Medulla oblongata (tissue), 1 donor: ENCODE results near the gene THSD4.

Experiments used
- DNase-seq: peaks from one replicate; pipeline ENCODE4 v3.0.0-alpha.2; 2015; ENCODE audit errors: extremely low spot score

THSD4 gene

DNA sequence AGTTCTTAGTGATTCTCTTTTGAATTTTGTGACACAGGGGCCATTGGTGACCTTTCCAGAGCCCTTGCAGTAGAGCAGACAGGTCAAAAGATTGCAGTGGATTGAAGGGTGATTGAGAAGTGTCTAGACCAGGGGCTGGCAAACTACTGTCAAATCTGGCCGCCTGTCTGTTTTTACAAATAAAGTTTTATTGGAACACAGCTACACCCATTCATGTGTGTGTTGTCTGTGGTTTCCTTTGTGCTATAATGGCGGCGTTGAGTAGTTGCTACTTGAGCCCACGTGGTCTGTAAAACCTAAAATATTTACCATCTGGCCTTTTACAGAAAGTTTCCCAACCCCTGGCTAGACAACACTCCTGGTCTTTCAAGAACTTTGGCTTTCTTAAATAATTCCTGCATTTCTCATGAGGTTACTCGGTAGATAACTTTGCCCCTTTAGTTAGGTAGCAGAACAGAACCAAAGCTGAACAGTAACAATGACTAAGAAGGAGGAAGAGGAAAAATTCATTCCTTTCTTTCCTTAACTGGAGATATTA lies 430.0 kb downstream of the THSD4 start:
- no peak for DNase-seq

DNA sequence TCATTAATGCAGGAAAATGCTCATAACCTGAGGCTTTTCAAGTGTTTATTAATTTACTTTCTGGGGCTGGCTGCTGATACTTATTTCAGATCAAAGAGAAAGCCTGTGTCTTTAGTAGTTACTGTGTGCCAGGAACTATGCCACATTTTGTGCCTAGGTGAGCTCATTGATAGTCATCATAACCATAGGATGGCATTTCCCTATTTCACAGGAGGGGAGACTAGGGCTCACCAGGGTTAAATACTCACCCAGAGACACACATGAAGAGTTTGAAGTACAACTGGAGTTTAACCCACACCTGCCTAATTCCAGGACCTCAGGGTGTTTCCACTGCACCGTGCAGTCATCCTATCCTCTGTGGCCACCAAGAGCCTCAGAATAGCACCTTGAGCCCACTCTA lies 430.7 kb downstream of the THSD4 start:
- DNase-seq: no peak

DNA sequence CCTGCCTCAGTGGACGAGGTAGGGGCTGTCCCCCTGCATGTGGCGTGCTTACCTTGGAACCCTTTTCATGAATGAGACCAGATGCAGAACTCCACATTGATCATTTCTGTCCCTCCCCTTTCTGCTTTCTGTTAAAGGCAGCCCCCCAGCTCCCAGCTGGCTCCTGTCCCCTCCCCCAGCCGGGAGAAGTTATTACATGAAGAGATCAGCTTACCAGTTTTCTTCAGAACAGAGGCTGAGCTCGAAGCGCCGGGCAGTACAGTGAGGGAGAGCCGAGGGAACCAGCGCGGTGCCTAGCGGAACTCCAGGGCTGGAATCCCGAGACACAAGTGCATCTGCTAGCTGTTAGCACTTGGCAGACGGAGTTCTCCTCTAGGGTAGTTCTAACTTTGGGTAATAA lies 431.7 kb downstream of the THSD4 start:
- DNase-seq: peak; percentile 11

DNA sequence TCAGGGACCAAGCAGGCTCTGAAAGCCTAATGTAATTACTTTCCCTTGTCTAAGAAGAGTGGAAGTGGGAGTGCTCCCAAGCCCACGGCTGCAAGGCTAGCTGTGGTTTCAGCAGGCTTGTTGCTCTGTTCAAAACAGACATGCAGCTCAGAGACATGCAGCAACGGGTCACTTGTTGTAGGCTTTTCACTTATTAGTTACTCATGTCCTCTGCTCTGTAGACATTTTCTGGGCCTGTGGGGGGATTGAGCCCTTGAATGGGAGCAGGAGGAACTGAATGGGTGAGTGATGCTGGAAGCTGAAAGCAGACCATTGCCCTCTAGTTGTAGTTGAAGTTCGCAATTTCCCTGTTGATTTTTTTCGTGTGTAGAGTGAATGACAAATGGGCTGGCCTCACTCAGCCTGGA lies 433.1 kb downstream of the THSD4 start:
- no peak for DNase-seq

- DNase-seq: no peak
These were observed 433.8 kb downstream of the THSD4 start for GRCh38 chr15:71549091-71549490.

DNA sequence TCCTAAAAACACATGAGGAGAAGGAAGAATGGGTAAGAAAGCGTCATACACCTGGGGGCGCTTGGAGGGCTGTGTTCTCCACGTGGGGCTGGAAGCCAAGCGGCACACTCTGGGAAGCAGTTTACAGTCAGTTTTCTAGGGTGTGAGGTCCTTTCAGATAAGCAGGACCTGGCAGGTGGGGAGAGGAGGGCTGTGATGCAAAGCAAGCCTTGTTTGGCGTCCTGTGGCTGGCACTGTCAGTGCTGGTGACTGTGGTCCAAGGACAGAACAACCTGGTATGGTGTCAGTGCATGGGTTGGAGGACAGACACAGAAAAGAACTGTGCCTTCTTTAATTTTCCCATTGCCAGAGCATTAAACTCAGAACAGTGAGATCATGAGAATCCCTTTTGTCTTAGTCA lies 434.4 kb downstream of the THSD4 start:
- no peak for DNase-seq

DNA sequence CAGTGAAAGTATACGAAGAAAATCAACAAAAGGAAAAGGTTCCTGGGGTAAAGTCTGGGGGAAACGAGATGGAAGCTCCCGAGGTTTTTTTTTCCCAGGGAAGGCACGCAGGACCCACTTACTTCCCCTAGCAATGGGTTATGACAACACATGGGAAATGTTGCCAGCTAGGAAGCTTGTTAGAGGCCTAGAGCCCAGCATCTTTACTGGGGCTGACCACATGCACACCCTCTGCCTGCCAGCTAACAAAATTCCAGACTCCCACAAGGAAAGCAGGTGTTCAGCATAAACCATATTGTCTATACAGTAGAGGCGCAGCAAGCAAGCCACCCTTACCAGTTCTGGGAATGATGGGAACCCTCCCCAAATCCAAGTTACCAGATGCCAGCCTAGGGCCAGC lies 436.3 kb downstream of the THSD4 start:
- no peak for DNase-seq

DNA sequence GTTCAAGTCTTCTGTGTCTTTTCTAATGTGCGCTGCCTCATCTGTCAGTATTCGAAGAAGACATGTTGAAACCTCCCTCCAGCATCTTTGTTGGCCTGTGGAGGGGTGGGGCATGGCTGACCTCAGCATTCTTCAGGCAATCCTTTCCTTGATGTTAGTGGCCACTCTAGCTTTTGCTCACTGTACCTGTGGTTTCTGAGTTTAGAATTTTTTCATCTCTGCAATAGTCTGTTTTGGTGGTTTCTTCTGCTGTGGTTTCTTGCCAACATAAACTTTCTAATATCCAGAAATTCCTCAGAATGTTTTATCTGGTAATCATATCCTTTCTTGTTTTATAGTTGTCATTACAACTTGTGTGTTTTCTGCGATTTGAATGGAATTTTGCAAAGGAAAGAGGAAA lies 443.8 kb downstream of the THSD4 start:
- DNase-seq: no peak

DNA sequence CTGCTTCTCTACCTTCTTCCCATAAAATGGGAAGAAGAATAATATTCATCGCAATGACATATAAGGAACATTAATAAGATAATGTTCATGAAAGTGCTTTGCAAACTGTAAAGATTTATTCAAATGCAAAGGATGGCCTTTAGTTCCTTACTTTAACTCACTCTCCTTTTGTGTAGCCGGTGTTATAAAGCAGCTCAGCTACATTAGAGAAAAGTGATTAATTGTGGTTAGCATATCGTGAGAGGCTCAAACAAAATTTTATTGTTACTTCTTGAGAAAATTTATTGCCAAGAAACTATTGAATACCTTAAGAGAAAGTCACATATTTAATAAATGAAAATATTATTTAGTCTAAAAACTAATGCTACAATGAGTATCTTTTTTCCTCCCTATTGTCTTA lies 444.3 kb downstream of the THSD4 start:
- no peak for DNase-seq

DNA sequence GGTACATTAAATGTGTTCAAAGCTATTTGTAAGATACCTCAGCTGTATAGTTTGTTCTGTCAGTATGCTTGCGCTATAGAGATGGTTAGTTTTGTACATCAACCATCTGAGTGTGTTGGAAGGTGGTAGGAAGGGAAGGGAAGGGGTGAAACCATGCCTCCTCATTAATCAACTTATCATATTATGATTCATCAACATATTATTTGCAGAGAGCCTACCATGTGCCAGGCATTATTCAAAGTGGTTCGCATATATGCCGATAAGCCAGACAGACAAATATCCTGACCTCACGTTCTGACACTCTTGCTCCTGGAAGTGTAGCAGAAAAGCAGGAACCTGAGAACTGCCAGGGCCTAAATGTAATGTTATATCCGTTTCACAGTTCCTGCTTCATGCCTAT lies 447.0 kb downstream of the THSD4 start:
- DNase-seq: no peak

DNA sequence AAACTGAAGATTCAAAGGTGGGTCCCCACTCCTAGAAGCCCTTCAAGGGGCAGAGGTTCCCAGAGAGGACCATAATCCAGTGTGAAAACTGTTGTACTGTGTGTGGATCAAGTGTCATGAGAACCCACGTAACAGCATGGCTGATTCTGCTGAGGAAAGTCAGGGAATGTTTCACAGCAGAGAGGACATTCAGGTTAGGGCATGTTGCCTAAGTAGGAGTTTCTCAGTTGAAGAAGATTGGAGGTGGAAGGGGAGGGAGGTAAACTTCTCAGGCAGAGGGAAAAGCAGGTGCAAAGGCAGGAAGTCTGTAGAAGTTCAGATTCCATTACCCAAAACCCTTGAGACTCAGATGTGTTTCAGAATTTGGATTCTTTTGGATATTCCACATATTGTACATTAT lies 448.9 kb downstream of the THSD4 start:
- DNase-seq: no peak

- DNase-seq: no peak
These were observed 449.7 kb downstream of the THSD4 start for GRCh38 chr15:71565006-71565405.

GRCh38 chr15:71565631-71566160 lies 450.4 kb downstream of the THSD4 start:
- no peak for DNase-seq

DNA sequence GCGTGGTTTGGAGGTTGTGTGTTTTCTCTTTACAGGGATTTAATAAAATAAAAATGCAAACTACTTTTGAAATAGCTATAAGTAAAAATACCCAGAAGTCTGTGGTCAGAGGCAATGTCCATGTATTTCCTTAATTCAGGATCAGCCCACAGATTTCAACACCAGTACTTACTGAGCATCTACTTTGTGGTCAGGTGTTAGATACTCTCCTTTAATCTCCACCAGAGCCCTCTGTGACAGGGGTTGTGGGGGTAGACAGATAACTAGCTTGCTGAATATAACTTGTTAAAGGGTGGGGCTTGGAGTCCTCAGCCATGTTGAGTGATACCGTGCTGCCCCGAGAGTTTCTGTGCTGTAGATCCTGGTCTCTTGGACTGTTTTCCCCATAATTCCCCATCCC lies 451.0 kb downstream of the THSD4 start:
- no peak for DNase-seq

DNA sequence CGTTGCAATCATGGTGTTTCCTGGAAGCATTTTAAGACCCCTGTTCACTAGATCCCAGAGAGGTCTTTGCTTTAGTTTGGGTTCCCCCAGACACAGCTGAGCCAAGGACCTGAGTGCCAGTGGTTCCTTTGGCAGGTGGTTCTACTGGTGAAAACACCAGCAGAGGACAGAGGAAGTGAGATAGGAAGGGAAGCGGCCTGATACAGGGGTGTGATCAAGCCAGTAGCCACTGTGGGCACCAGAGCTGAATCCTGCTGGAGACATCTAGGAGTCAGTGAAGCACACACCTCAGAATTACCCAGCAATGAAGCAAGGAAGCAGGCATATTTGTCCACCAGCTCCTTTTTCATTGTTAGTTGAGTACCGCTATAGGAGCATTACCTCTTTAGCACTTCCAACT lies 451.9 kb downstream of the THSD4 start:
- no peak for DNase-seq

- DNase-seq: no peak
These were observed 453.0 kb downstream of the THSD4 start for GRCh38 chr15:71568227-71568626.

- no peak for DNase-seq
These were observed 455.5 kb downstream of the THSD4 start for GRCh38 chr15:71570736-71571135.

DNA sequence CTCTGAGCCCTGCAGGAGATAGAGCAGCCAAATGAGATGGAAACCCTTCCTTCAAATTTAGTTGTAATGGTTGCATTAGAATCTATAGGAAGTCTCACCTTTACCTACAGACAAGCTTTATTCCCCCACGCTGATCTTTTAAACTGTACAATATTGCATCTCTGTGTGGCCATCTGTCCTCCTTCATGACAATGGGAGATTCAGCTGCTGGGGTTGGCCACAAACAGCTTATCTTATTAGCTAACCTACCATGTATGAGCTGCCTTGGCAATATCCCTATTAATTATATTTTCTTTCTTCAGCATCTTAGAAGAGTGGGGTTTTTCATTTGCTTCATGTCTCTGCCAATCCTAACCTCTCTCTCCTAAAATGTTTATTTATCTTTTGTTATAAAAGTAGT lies 456.4 kb downstream of the THSD4 start:
- DNase-seq: no peak

DNA sequence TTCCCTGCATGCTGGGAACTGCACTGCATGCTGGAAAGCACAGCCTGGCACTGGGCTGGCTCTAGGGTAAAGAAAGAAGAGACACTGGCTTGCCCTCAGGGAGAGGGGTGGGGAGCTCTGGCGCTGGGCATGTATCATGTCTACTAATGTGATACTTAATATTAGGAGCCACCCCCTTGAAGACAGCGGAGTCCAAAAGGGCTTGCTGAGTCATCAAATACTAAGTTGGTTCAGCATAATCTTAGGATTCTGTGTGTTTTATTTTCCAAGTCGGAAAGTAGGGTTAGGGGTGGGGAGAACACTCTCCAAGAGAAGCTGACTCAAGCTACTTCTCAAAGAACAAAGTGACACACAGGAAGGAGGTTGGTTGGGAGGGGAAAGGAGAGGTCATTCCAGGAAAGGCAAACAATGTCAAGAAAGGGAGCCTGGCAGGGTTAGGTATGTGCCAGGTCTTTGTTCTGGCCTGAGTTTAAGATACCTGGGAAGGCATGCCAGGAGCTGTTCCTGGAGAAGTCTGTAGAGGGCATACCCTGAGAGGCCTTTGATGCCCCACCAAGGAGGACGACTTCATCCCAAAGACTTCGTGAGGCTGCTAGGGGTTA lies 457.3 kb downstream of the THSD4 start:
- DNase-seq: no peak

DNA sequence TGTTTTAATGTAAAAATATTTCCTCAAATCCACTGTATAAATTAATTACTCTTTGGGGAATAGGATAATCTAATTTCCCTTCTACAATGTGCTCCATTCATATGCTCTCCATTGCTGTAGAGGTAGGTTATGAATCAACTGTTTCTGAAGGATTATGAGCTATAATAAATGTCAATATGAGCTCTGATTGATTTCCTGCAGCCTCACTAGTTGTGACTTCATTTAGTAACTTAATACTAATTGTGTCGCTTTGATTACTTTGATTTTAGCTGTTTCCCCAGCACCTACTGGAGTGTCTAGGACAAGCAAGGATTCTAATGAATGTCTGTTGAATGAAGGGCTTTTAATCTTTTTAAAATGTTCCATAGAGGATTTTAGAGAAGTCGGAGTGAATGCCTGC lies 458.3 kb downstream of the THSD4 start:
- no peak for DNase-seq

- DNase-seq: no peak
These were observed 460.3 kb downstream of the THSD4 start for GRCh38 chr15:71575474-71576045.

GRCh38 chr15:71577071-71577470 lies 461.8 kb downstream of the THSD4 start:
- DNase-seq: no peak

DNA sequence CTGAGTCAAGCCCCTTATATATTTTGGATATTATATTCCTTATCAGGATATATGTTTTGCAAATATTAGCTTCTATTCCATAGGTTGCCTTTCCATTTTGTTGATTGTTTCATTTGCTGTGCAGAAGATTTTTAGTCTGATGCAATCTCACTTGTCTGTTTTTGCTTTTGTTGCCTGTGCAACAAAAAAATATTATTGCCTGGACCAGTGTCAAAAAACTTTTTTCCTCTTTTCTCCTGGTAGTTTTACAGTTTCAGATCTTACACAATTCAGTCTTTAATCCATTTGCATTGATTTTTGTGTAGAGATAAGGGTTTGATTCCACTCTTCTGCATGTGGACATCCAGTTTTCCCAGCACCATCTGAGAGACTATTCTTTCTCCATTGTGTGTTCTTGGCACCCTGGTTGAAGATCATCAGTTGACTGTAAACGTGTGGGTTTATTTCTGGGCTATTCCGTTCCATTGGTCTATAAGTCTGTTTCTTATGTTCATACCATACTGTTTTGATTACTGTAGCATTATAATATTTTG lies 466.2 kb downstream of the THSD4 start:
- DNase-seq: no peak
